Astrocyte (in vitro differentiated cells and primary cell): Measurements from ENCODE around the gene CMTM1.

ENCODE experiments used
- CTCF ChIP-seq: IDR thresholded peaks from 2 replicates; pipeline ENCODE4 v1.5.1; 2011; ENCODE audit warnings: low read depth, mild to moderate bottlenecking, inconsistent platforms, low read length, moderate library complexity; ENCODE audit not compliant: insufficient read depth
- EZH2 ChIP-seq: IDR thresholded peaks from 2 replicates; pipeline ENCODE4 v1.6.1; 2012; ENCODE audit warnings: mild to moderate bottlenecking, low read length, inconsistent platforms; ENCODE audit not compliant: insufficient read depth

- TF ChIP-seq CTCF, result no peak
- no peak for TF ChIP-seq EZH2
These were observed 31.9 kb downstream of the CMTM1 start for GRCh38 chr16:66598111-66598510.
